IPS DF 6.9 (cell line): ENCODE results near the gene PTPRN2.
"Not testable (repeated sequence)": the region's sequence is repeated elsewhere in the genome, so short reads cannot be mapped to it uniquely, and the experiment has no call there.

Experiments used
- DNase-seq: peaks from one replicate; pipeline ENCODE4 v3.0.0-alpha.2; 2013; ENCODE audit warnings: low read depth, low spot score
- H3K27ac ChIP-seq: one replicate; pipeline ENCODE4 v1.5.1; 2013; ENCODE audit warnings: low read length, control low read depth
- H3K27me3 ChIP-seq: 2 replicates; pipeline ENCODE4 v1.6.1; 2013; ENCODE audit warnings: mild to moderate bottlenecking, low read length; ENCODE audit not compliant: control insufficient read depth, insufficient read depth
- H3K36me3 ChIP-seq: 2 replicates; pipeline ENCODE4 v1.6.1; 2013; ENCODE audit warnings: low read length; ENCODE audit not compliant: control insufficient read depth, insufficient read depth
- H3K4me1 ChIP-seq: 2 replicates; pipeline ENCODE4 v1.6.1; 2013; ENCODE audit warnings: low read length; ENCODE audit not compliant: control insufficient read depth, insufficient read depth
- H3K4me3 ChIP-seq: 2 replicates; pipeline ENCODE4 v1.5.1; 2013; ENCODE audit warnings: mild to moderate bottlenecking, low read length
- H3K9me3 ChIP-seq: 2 replicates; pipeline ENCODE4 v1.6.1; 2013; ENCODE audit warnings: low read length, inconsistent platforms; ENCODE audit not compliant: control insufficient read depth, insufficient read depth
- WGBS: extraction: QIAGEN DNeasy Blood & Tissue Kit; methylation state at CpG from one replicate; pipeline ENCODE4 v1.1.7; 2013; ENCODE audit warnings: mixed read lengths, missing lambda C conversion rate; ENCODE audit not compliant: insufficient read length, insufficient coverage; 5-methylcytosine and 5-hydroxymethylcytosine counted together

PTPRN2 gene

GRCh38 chr7:158587162-158588084, at the start of gene PTPRN2:
Gene PTPRN2, minus strand, starts transcription at chr7:158587823.
- WGBS: no CpG with 5 or more reads among the region's 110 CpGs
- Histone ChIP-seq H3K4me1 (no peaks in the 10 kb centered on the region), H3K27me3 (no peaks in the 10 kb centered on the region; the same call in 1 of the 2 replicates)

GRCh38 chr7:158633055-158633956, 45.7 kb upstream of the PTPRN2 start:
- no CpG with 5 or more reads among the region's 11 CpGs for WGBS
- peaks cover 7% of the 10 kb centered on the region; the same call in 1 of the 2 replicates for H3K36me3 ChIP-seq

More at GRCh38 chr7:158587162-158588084, at the start of gene PTPRN2:
- Histone ChIP-seq H3K9me3 (peaks cover 14% of the 10 kb centered on the region), H3K36me3 (no peaks in the 10 kb centered on the region; the same call in 1 of the 2 replicates), H3K4me3 (no peak within 1 kb of the TSS), H3K27ac (no peak within 1 kb of the TSS)
- no peak for DNase-seq

DNA sequence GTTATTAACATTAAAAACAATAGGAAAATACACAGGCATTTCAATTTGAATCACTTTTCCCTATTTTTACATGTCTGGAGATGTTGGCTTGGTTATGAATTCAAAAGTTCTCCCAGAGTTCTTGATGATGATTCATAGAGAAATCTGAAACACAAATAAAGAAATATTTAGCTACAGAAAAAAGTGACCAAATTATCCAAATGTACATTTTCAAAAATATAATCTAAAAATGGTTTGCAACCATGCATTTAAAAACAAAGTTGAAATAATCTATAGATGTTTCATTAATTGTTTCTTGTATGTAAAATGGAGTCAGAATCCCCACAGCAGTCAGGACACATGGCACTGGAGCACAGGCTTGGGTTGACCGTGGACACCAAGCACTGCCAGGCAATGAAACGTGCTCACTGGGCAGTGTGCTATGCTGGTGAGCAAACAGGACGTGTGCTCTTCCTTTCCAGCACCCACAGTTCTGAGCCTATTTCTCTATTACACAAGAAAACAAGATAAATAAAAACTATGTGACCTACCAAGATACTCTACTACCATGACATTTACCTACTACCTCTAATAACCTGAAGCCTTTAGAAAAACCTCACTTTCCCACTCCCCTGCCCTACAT, 44.1 kb upstream of the PTPRN2 start:
- no CpG with 5 or more reads among the region's 3 CpGs for WGBS
- peaks cover 3% of the 10 kb centered on the region; the same call in 1 of the 2 replicates for H3K36me3 ChIP-seq

More at GRCh38 chr7:158633055-158633956, 45.7 kb upstream of the PTPRN2 start:
- Histone ChIP-seq H3K9me3 (no peaks in the 10 kb centered on the region), H3K4me3 (no peak overlapping the region), H3K27me3 (no peaks in the 10 kb centered on the region), H3K4me1 (no peaks in the 10 kb centered on the region), H3K27ac (no peak overlapping the region)
- no peak for DNase-seq

GRCh38 chr7:158626289-158626688, 38.7 kb upstream of the PTPRN2 start:
- DNase-seq, H3K9me3 ChIP-seq, H3K27me3 ChIP-seq, H3K4me1 ChIP-seq, H3K36me3 ChIP-seq, H3K4me3 ChIP-seq, H3K27ac ChIP-seq: not testable (repeated sequence)
- no CpG with 5 or more reads among the region's 8 CpGs for WGBS

More for the DNA sequence above, 44.1 kb upstream of the PTPRN2 start:
- Histone ChIP-seq H3K4me1 (no peaks in the 10 kb centered on the region), H3K9me3 (no peaks in the 10 kb centered on the region), H3K4me3 (no peak overlapping the region), H3K27me3 (no peaks in the 10 kb centered on the region), H3K27ac (no peak overlapping the region)
- DNase-seq: no peak

DNA sequence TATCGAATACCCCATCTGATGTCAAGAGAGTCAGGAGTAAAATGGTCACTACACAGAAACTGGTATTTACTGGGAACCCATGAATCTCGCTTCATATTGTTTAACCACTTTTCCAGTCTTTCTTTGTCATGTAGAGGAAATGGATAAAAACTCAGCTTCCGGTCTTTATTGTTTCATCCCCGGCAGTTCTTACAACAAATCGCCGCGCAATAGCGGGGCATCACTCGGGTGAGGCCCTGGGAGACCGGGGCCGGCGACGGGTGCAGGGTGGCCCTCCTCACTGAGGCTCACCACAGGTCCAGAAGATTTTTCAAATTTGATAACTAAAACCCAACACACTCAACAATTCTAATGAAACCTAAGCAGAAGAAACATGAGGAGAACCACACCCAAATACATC, 35.6 kb upstream of the PTPRN2 start:
- no CpG with 5 or more reads among the region's 13 CpGs for WGBS
- no peak overlapping the region for H3K27ac ChIP-seq
- no peaks in the 10 kb centered on the region for H3K4me1 ChIP-seq
- DNase-seq: no peak
- H3K4me3 ChIP-seq: no peak overlapping the region
- H3K36me3 ChIP-seq: no peaks in the 10 kb centered on the region
- H3K27me3 ChIP-seq: no peaks in the 10 kb centered on the region
- no peaks in the 10 kb centered on the region for H3K9me3 ChIP-seq

- WGBS: no CpG with 5 or more reads among the region's 6 CpGs
- Histone ChIP-seq H3K27ac (no peak overlapping the region), H3K4me3 (no peak overlapping the region), H3K36me3 (no peaks in the 10 kb centered on the region), H3K4me1 (peaks cover 2% of the 10 kb centered on the region; the same call in 1 of the 2 replicates), H3K27me3 (no peaks in the 10 kb centered on the region), H3K9me3 (no peaks in the 10 kb centered on the region)
- DNase-seq: no peak
These were observed 33.3 kb upstream of the PTPRN2 start for GRCh38 chr7:158620839-158621441.

DNA sequence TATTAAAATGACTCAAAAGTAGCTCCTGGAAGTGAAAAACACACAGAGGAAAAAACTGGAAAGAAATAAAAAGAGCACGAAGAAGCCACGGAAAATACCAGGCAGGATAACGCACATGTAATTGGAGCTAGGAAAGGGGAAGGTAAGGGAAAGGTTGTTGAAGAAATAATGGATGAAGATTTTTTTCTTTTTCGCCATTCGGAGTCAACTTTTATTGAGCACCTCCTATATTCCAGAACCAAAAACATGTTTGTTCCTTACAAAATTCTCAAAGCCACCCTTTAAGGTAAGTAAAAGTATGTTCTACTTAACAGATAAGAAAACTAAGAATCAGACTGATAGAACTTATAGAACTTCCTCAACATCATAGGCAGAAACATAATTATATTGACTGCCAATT, 32.8 kb upstream of the PTPRN2 start:
- H3K9me3 ChIP-seq: no peaks in the 10 kb centered on the region
- H3K27me3 ChIP-seq: no peaks in the 10 kb centered on the region
- H3K4me1 ChIP-seq: peaks cover 2% of the 10 kb centered on the region; the same call in 1 of the 2 replicates
- 100% methylated on average over 1 of the region's 5 CpGs for WGBS
- H3K36me3 ChIP-seq: no peaks in the 10 kb centered on the region
- no peak overlapping the region for H3K27ac ChIP-seq
- no peak overlapping the region for H3K4me3 ChIP-seq
- DNase-seq: no peak

GRCh38 chr7:158618745-158619140, 31.1 kb upstream of the PTPRN2 start:
- DNase-seq: no peak
- H3K27me3 ChIP-seq: no peaks in the 10 kb centered on the region
- no peaks in the 10 kb centered on the region for H3K9me3 ChIP-seq
- H3K4me3 ChIP-seq: no peak overlapping the region
- H3K36me3 ChIP-seq: no peaks in the 10 kb centered on the region
- H3K27ac ChIP-seq: no peak overlapping the region
- WGBS: no CpG with 5 or more reads among the region's 4 CpGs
- H3K4me1 ChIP-seq: peaks cover 2% of the 10 kb centered on the region; the same call in 1 of the 2 replicates

GRCh38 chr7:158617737-158618128, 30.1 kb upstream of the PTPRN2 start:
- DNase-seq: peak; percentile 31
- Histone ChIP-seq H3K9me3 (no peaks in the 10 kb centered on the region), H3K4me1 (peaks cover 2% of the 10 kb centered on the region; the same call in 1 of the 2 replicates), H3K4me3 (no peak overlapping the region), H3K36me3 (no peaks in the 10 kb centered on the region), H3K27me3 (no peaks in the 10 kb centered on the region), H3K27ac (peak overlapping the region; percentile 94)
- no CpG with 5 or more reads among the region's 3 CpGs for WGBS
